Aorta (tissue), 5 donors: ENCODE results near the gene LILRB1. TPM values are rescaled to one million over a fixed set of nuclear protein-coding genes. Genes with fewer than 3 reads are reported as not detected.
A peak's percentile ranks its signal among the peaks of the same experiment; 100 is the strongest.
"Not testable (repeated sequence)": the region's sequence is repeated elsewhere in the genome, so short reads cannot be mapped to it uniquely, and the experiment has no call there.

Source experiments
- ATAC-seq: fragments of 200-7000 bp; cut with Tn5 transposase; one replicate; pipeline ENCODE4 v1.9.1; 2022; ENCODE audit warnings: moderate library complexity; ENCODE audit not compliant: low FRiP score
- DNase-seq, 2 donors: peaks; one replicate each; pipeline ENCODE4 v3.0.0-alpha.2; 2020
- H3K27ac ChIP-seq, 2 donors: one replicate each; pipeline ENCODE4 v1.5.1; 2013; ENCODE audit warnings: low read length in 2 of 2, mild to moderate bottlenecking in 2 of 2, moderate library complexity in 2 of 2, control low read depth in 1 of 2, inconsistent platforms in 1 of 2, low read depth in 1 of 2
- H3K27me3 ChIP-seq, 2 donors: one replicate each; pipeline ENCODE4 v1.6.1; 2013; ENCODE audit warnings: control low read depth in 1 of 2, low read length in 1 of 2, mild to moderate bottlenecking in 1 of 2, moderate library complexity in 1 of 2; ENCODE audit not compliant: insufficient read depth in 2 of 2, control insufficient read depth in 1 of 2
- H3K36me3 ChIP-seq, 2 donors: one replicate each; pipeline ENCODE4 v1.6.1; 2013; ENCODE audit warnings: control low read depth in 1 of 2, low read length in 1 of 2, mild to moderate bottlenecking in 1 of 2; ENCODE audit not compliant: insufficient read depth in 2 of 2, control insufficient read depth in 1 of 2
- H3K4me1 ChIP-seq, 2 donors: one replicate each; pipeline ENCODE4 v1.6.1; 2013; ENCODE audit warnings: low read length in 2 of 2, control low read depth in 1 of 2, mild to moderate bottlenecking in 1 of 2, moderate library complexity in 1 of 2; ENCODE audit not compliant: insufficient read depth in 2 of 2, control insufficient read depth in 1 of 2
- H3K4me3 ChIP-seq, 2 donors: one replicate each; pipeline ENCODE4 v1.5.1; 2013; ENCODE audit warnings: low read length in 2 of 2, control low read depth in 1 of 2, mild to moderate bottlenecking in 1 of 2
- H3K9me3 ChIP-seq: one replicate; pipeline ENCODE4 v1.6.1; 2013; ENCODE audit warnings: mild to moderate bottlenecking, low read length; ENCODE audit not compliant: control insufficient read depth
- WGBS, 2 donors: extraction: QIAGEN DNeasy Blood & Tissue Kit; methylation state at CpG; one replicate each; pipeline ENCODE4 v1.1.7; 2013; 5-methylcytosine and 5-hydroxymethylcytosine counted together
- intact Hi-C, 2 donors: fragments of 100-400 bp; cut with DNase I; formaldehyde crosslinking; loops; one replicate each; pipeline versions ENCODE4 v1.14.2 to v1.15.0; 2022
- polyA plus RNA-seq, 2 donors: library from polyadenylated mRNA; stranded (reverse); fragments of 200-250 nt; gene quantifications; one replicate each; pipeline ENCODE4 v1.2.3, GENCODE V29; 2013
- total RNA-seq, 2 donors: library from RNA; stranded (reverse); fragmentation: NEBNext Ultra II Directional; extraction: Animal tissue kit (Norgen Biotek cat#: 25700); gene quantifications; one replicate each; pipeline ENCODE4 v1.2.1, GENCODE V29; 2021
- donor health status: healthy with polysubstance abuse.
- donor health status: Bipolar disorder and iron deficiency.
- donor health status: DM: no; HTN: no; CAD: no.
- donor health status: DM: no; HTN: no; CAD: no.
- donor health status: DM: yes; HTN: yes; CAD: no.

LILRB1 gene
- total and polyA plus RNA-seq, 4 donors: 0.61 to 21.3 (median 7.0) TPM

GRCh38 chr19:54616821-54617560, 13.3 kb upstream of the LILRB1 start:
- no peak for DNase-seq
- Histone ChIP-seq H3K9me3 (no peaks in the 10 kb centered on the region), H3K27me3 (no peaks in the 10 kb centered on the region), H3K4me1 (no peaks in the 10 kb centered on the region), H3K36me3 (no peaks in the 10 kb centered on the region), H3K27ac (no peak overlapping the region), H3K4me3 (no peak overlapping the region)
- peak; percentile 11 for ATAC-seq
- intact Hi-C loops: no loop called here
- WGBS, 2 donors: 42 to 67% methylated on average over 5 of the region's 5 CpGs

GRCh38 chr19:54620464-54620863, 9.8 kb upstream of the LILRB1 start:
- intact Hi-C loops: no loop called here
- 69 to 72% methylated on average over 4 of the region's 4 CpGs for WGBS, 2 donors

DNA sequence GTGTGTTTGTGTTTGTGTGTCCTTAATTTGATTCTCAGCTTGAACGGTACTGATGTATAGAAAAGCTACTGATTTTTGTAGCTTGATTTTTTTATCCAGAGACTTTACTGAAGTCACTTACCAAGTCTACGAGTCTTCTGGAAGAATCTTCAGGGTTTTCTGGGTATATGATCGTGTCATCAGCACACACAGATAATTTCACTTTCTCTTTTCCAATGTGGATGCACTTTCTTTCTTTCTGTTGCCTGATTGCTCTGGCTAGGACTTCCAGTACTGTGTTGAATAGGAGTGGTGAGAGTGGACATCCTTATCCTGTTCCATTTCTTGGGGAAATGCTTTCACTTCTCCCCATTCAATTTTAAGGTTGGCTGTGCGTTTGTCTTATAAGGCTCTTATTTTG, 7.9 kb upstream of the LILRB1 start:
- intact Hi-C loops: no loop called here
- no peak for DNase-seq
- Histone ChIP-seq H3K27me3 (no peaks in the 10 kb centered on the region), H3K36me3 (no peaks in the 10 kb centered on the region), H3K9me3 (peaks cover 2% of the 10 kb centered on the region), H3K4me1 (no peaks in the 10 kb centered on the region), H3K4me3 (no peak overlapping the region), H3K27ac (no peak overlapping the region)
- WGBS, 2 donors: 58 to 60% methylated on average over 4 of the region's 4 CpGs
- no peak for ATAC-seq

More at GRCh38 chr19:54620464-54620863, 9.8 kb upstream of the LILRB1 start:
- Histone ChIP-seq H3K4me3 (no peak overlapping the region), H3K4me1 (no peaks in the 10 kb centered on the region), H3K36me3 (no peaks in the 10 kb centered on the region), H3K27ac (no peak overlapping the region), H3K27me3 (no peaks in the 10 kb centered on the region), H3K9me3 (no peaks in the 10 kb centered on the region)
- no peak for DNase-seq
- ATAC-seq: no peak

DNA sequence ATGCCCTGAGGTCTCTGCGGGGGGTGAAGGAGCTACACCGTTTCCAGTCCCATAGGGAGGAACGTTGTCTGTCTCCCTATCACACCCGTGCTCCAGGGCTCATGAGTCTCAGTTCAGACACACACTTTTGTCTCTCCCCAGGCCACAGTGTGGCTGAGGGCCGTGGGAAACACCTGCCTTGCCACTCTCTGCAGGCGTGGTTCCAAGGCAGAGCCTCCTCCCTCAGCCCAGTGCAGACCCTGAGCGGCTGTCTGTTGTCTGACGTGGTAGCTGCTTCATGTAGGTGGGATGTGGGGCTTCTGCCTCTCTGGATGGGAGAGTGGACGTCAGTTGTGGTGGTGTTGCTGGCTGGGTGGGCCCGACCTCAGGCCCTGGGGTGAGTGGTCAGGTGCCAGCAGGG, 6.0 kb upstream of the LILRB1 start:
- H3K36me3 ChIP-seq, H3K27ac ChIP-seq, H3K9me3 ChIP-seq, H3K27me3 ChIP-seq, intact Hi-C loops, DNase-seq, H3K4me3 ChIP-seq, H3K4me1 ChIP-seq: not testable (repeated sequence)
- WGBS, 2 donors: 70 to 73% methylated on average over 8 to 10 of the region's 10 CpGs
- peak; percentile 26 for ATAC-seq

GRCh38 chr19:54624934-54625730, 5.2 kb upstream of the LILRB1 start:
- DNase-seq, H3K4me1 ChIP-seq, H3K36me3 ChIP-seq, H3K4me3 ChIP-seq, H3K9me3 ChIP-seq, intact Hi-C loops, H3K27ac ChIP-seq, H3K27me3 ChIP-seq: not testable (repeated sequence)
- ATAC-seq: peak; percentile 33
- WGBS, 2 donors: 74 to 78% methylated on average over 9 to 10 of the region's 15 CpGs

DNA sequence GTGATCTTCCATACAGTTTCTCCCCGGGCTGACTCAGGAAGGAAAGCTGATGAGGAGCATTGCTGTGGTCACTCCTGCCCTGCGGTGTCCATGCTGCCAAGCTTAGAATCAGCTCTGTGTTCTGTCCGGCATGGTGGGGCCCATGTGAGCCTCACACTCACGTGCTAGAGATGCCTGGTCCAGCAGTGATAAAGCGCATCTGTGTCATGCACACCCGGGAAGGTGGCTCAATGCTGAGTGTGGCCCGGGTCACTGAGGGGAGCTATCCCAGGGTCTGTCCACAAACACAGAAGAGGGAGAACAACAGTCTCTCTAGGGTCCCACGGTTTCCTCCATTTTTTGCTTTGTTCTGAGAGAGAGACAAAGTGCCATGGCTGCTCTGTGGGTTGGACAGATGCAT, 3.5 kb upstream of the LILRB1 start:
- intact Hi-C loops: no loop called here
- ATAC-seq: no peak

GRCh38 chr19:54627912-54628311, 2.4 kb upstream of the LILRB1 start:
- H3K36me3 ChIP-seq, H3K9me3 ChIP-seq, ATAC-seq, intact Hi-C loops, H3K4me3 ChIP-seq, H3K27ac ChIP-seq, H3K4me1 ChIP-seq, H3K27me3 ChIP-seq, DNase-seq: not testable (repeated sequence)
- 54 to 61% methylated on average over 4 of the region's 4 CpGs for WGBS, 2 donors

More for the DNA sequence above, 3.5 kb upstream of the LILRB1 start:
- Histone ChIP-seq H3K4me3 (no peak overlapping the region), H3K27me3 (no peaks in the 10 kb centered on the region), H3K9me3 (peaks cover 2% of the 10 kb centered on the region), H3K27ac (no peak overlapping the region), H3K36me3 (no peaks in the 10 kb centered on the region), H3K4me1 (no peaks in the 10 kb centered on the region)
- DNase-seq: no peak
- WGBS, 2 donors: 75 to 81% methylated on average over 8 of the region's 8 CpGs

DNA sequence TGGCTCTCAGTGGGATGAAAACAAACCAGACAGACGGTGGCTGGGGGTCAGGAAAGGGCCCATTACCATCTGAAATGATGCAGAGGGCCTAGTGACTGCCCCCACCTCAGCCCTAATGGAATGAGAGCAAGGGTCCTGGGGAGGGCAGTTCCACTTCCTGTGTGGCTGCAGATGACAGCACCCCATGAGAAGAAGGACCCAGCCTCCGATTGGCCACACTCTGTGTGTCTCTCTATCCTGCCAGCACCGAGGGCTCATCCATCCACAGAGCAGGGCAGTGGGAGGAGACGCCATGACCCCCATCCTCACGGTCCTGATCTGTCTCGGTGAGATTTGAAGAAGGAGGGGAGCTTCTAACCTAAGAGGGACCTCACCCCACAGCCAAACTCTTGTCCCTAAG, 498 bp downstream of the LILRB1 start:
- no peaks in the 10 kb centered on the region for H3K4me1 ChIP-seq
- H3K27me3 ChIP-seq: no peaks in the 10 kb centered on the region
- WGBS, 2 donors: 49 to 50% methylated on average over 6 of the region's 6 CpGs
- H3K27ac ChIP-seq: no peak overlapping the region
- H3K36me3 ChIP-seq: no peaks in the 10 kb centered on the region
- DNase-seq (no peak), ATAC-seq (no peak)
- no peak overlapping the region for H3K4me3 ChIP-seq
- peaks cover 2% of the 10 kb centered on the region for H3K9me3 ChIP-seq
- intact Hi-C loops: no loop called here
